Calu3 (cell line): ENCODE measurements around the gene SNX20. TPM values are rescaled to one million over a fixed set of nuclear protein-coding genes. Genes with fewer than 3 reads are reported as not detected.

Experiments used
- BruUV-seq: library from RNA; stranded (reverse); fragments of 400-500 nt; replicated peaks from 2 replicates; lab custom pipeline; 2021; lab: Mats Ljungman, UMichigan
- CTCF ChIA-PET: fragments of 300-600 bp; sonication (Branson Sonifier 250); formaldehyde crosslinking; loops from one replicate; lab custom pipeline; 2022; ENCODE audit warnings: antibody characterized with exemption; lab: Charles Lee
- DNase-seq: peaks from one replicate; pipeline ENCODE4 v3.0.0; 2022
- H3K27ac Mint-ChIP-seq: one replicate; pipeline ENCODE4 v1.8.0; 2022; ENCODE audit warnings: mixed read lengths; ENCODE audit not compliant: unreplicated experiment
- H3K27me3 Mint-ChIP-seq: one replicate; pipeline ENCODE4 v1.8.0; 2022; ENCODE audit warnings: mixed read lengths; ENCODE audit not compliant: unreplicated experiment
- H3K36me3 Mint-ChIP-seq: one replicate; pipeline ENCODE4 v1.8.0; 2022; ENCODE audit warnings: mild to moderate bottlenecking, moderate library complexity, mixed read lengths; ENCODE audit not compliant: insufficient read depth, unreplicated experiment
- H3K4me1 Mint-ChIP-seq: one replicate; pipeline ENCODE4 v1.8.0; 2022; ENCODE audit warnings: mild to moderate bottlenecking, low read depth, mixed read lengths; ENCODE audit not compliant: unreplicated experiment
- H3K4me3 Mint-ChIP-seq: one replicate; pipeline ENCODE4 v1.8.0; 2022; ENCODE audit warnings: mild to moderate bottlenecking, low read depth, moderate library complexity, mixed read lengths; ENCODE audit not compliant: unreplicated experiment
- H3K9me3 Mint-ChIP-seq: one replicate; pipeline ENCODE4 v1.8.0; 2022; ENCODE audit warnings: low read depth, mixed read lengths; ENCODE audit not compliant: unreplicated experiment
- intact Hi-C: fragments of 100-400 bp; cut with micrococcal nuclease; formaldehyde crosslinking; loops from one replicate; pipeline ENCODE4 v1.10.0; 2022; ENCODE audit not compliant: unreplicated experiment
- total RNA-seq: library from RNA; stranded (reverse); gene quantifications from 2 replicates; pipeline ENCODE4 v1.2.3, GENCODE V29; 2022
- TF ChIP-seq, protein P1 (sequence below): fragments of 200-600 bp; IDR thresholded peaks from one replicate; pipeline ENCODE4 v1.8.0; 2022; ENCODE audit warnings: antibody characterized with exemption; ENCODE audit not compliant: unreplicated experiment

SNX20 gene
- total RNA-seq, 1 experiment from 2014 or later = not detected

DNA sequence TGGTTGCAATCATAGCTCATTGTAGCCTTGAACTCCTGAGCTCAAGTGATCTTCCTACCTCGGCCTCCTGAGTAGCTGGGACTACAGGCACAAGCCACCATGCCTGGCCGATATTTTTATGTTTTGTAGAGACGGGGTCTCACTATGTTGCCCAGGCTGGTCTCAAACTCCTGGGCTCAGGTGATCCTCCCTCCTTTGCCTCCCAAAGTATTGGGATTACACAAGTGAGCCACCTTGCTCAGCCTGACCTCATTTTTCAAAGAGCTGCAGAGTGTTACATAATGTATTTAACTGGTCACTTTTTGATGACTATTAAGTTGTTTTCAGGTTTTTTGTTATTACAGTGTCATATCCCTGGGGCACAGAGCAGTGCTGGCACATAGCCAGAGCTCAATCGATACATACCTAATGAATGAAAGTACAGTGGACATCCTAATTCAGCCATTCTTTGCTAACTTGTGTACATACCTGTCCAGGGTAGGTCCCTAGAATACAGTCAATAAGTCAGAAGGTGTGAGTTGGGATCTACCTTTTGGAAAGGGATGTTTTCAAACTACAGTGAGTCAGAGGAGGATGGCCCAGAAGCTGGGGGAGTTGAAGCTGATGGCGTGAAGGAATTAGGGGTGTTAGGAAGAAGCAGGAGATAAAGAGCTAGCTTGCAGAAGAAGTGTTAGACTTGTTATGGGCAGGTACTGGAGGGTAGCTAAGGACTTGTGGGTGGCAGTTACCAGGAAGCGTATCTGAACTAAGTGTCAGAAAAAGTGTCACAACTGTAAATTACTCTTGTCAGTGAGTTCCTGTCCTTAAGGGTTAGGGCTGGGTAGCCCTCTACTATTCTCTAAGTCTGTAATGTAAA is 40.7 kb upstream of the SNX20 start:
- H3K36me3 Mint-ChIP-seq = peaks cover 5% of the 10 kb centered on the region
- TF ChIP-seq, protein P1, sequence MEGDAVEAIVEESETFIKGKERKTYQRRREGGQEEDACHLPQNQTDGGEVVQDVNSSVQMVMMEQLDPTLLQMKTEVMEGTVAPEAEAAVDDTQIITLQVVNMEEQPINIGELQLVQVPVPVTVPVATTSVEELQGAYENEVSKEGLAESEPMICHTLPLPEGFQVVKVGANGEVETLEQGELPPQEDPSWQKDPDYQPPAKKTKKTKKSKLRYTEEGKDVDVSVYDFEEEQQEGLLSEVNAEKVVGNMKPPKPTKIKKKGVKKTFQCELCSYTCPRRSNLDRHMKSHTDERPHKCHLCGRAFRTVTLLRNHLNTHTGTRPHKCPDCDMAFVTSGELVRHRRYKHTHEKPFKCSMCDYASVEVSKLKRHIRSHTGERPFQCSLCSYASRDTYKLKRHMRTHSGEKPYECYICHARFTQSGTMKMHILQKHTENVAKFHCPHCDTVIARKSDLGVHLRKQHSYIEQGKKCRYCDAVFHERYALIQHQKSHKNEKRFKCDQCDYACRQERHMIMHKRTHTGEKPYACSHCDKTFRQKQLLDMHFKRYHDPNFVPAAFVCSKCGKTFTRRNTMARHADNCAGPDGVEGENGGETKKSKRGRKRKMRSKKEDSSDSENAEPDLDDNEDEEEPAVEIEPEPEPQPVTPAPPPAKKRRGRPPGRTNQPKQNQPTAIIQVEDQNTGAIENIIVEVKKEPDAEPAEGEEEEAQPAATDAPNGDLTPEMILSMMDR = no peak
- CTCF ChIA-PET = interaction anchor here (0.6 to 1.5 kb wide), 11 partner anchors 18 to 805 kb away, joined by 3 to 10 read pairs (median 4); partner anchors contain the start of gene CYLD
- intact Hi-C loops = loop anchor here (2.0 kb wide), 1 partner anchor 19 kb away; no protein-coding TSS in a partner anchor
- BruUV-seq = no TSS peak
- H3K27me3 Mint-ChIP-seq = no peaks in the 10 kb centered on the region
- peaks cover 6% of the 10 kb centered on the region for H3K9me3 Mint-ChIP-seq
- DNase-seq = peak; percentile 92
- peaks cover 48% of the 10 kb centered on the region for H3K4me1 Mint-ChIP-seq
- peak overlapping the region; percentile 78 for H3K27ac Mint-ChIP-seq
- peak overlapping the region; percentile 2 for H3K4me3 Mint-ChIP-seq

DNA sequence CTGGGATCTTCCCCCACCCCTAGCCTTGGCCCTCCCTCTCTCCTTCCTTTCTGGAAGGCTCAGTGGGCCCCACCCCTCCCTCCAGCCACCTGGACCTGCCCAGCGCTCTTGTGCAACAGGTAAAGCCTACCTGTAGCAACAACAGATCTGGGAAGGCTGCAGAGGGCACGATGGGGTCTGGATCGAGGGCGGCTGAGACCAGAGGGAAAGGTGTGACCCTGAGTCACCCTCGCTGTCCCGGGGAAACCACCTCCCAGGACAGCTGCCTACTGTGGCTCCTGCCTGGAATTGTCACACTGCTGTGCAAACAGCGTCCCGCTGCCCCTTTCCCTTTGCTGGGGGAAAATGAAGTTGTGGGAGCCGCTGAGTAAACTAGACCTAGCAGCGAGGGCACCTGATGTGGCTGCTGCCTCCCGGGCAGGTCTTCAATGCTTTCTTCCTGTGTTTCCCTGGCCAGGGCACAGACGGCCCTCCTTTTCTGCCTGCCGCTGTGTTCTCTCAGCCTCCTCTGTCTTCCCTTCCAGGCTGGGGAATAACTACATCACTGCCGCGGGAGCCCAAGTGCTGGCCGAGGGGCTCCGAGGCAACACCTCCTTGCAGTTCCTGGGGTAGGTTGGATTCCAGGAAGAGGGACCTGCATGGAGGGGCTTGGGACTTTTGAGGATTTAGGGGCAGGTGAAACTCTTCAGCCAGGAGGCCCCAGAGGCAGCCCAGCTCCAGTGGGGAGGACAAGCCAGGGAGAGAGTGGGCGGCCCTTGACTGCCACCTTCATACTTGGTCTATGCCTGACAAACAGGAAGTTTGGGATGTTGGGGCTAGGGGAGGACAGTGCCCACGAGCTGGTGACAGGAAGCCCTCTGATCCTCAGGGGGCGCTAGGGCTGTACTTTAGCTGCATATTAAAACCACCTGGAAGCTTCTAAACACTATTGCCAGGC is 38.6 kb upstream of the SNX20 start:
- peak overlapping the region; percentile 39 for H3K4me3 Mint-ChIP-seq
- TF ChIP-seq, protein P1 = no peak
- no TSS peak for BruUV-seq
- CTCF ChIA-PET = interaction anchor here (0.7 to 2.0 kb wide), 5 partner anchors 20 to 87 kb away, joined by 3 to 6 read pairs (median 5); partner anchors contain the start of gene CYLD
- peaks cover 4% of the 10 kb centered on the region for H3K9me3 Mint-ChIP-seq
- peak overlapping the region; percentile 57 for H3K27ac Mint-ChIP-seq
- peaks cover 5% of the 10 kb centered on the region for H3K36me3 Mint-ChIP-seq
- H3K4me1 Mint-ChIP-seq = peaks cover 48% of the 10 kb centered on the region
- no peaks in the 10 kb centered on the region for H3K27me3 Mint-ChIP-seq
- peak; percentile 74 for DNase-seq
- intact Hi-C loops = loop anchor here (2.0 kb wide), 1 partner anchor 21 kb away; no protein-coding TSS in a partner anchor

DNA sequence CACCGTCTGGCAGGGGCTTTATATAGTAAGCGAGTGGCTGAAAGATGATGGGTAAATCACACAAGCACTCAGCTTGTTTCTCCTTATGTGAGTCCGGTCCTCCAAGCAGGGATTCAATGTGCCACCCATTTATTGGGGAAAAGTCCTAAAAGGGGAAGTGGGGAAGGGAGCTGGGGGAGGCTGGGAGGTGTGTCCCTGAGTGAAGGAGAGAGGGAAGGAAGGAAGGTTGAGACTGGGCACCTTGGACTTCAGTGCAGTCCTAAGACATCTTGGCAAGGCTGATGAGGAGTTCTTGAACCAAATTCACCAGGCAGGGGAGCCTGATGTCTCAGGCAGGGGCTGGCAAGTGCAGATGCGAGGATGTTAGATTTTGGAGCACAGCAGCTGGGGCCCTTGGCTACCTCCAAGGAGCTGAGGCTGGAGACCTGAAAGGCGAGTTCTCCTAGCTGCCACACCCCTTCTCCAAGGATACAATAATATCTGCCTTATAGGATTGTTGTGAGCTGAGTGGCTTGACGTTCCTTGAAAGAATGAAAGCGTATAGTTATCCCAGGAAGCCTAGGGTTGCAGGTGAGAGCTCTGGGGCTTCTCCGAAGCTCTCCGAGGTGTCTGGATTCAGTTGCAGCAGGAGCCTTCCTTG is 37.8 kb upstream of the SNX20 start:
- Mint-ChIP-seq H3K27ac (peak overlapping the region; percentile 57), H3K27me3 (no peaks in the 10 kb centered on the region), H3K36me3 (peaks cover 5% of the 10 kb centered on the region), H3K9me3 (no peaks in the 10 kb centered on the region), H3K4me3 (peak overlapping the region; percentile 39), H3K4me1 (peaks cover 48% of the 10 kb centered on the region)
- BruUV-seq = no TSS peak
- TF ChIP-seq, protein P1 = no peak
- intact Hi-C loops = no loop called here
- peak; percentile 63 for DNase-seq
- CTCF ChIA-PET = interaction anchor here (0.7 to 2.0 kb wide), 4 partner anchors 20 to 50 kb away, joined by 3 to 6 read pairs (median 4); partner anchors contain the start of gene CYLD
